ENCODE results near the gene FKBP11. TPM values are rescaled to one million over a fixed set of nuclear protein-coding genes. Genes with fewer than 3 reads are reported as not detected.

The FKBP11 gene
- 79.5 and 83.2 TPM in 2 replicates for total RNA-seq (2022)
- Bru-seq, nascent RNA, result percentile 87 among the genes with signal in this experiment
- percentile 95 among the genes with signal in this experiment for BruChase-seq, experiment 1, labeled RNA remaining after a 2-hour chase
- percentile 96 among the genes with signal in this experiment for BruChase-seq, experiment 2, labeled RNA remaining after a 6-hour chase
- long read RNA-seq, full-length matches to known transcripts, result 111 of 118 reads
- long read RNA-seq, partial matches to known transcripts, result 2 of 118 reads
- long read RNA-seq, other reads (novel, unspliced or antisense), result 5 of 118 reads

DNA sequence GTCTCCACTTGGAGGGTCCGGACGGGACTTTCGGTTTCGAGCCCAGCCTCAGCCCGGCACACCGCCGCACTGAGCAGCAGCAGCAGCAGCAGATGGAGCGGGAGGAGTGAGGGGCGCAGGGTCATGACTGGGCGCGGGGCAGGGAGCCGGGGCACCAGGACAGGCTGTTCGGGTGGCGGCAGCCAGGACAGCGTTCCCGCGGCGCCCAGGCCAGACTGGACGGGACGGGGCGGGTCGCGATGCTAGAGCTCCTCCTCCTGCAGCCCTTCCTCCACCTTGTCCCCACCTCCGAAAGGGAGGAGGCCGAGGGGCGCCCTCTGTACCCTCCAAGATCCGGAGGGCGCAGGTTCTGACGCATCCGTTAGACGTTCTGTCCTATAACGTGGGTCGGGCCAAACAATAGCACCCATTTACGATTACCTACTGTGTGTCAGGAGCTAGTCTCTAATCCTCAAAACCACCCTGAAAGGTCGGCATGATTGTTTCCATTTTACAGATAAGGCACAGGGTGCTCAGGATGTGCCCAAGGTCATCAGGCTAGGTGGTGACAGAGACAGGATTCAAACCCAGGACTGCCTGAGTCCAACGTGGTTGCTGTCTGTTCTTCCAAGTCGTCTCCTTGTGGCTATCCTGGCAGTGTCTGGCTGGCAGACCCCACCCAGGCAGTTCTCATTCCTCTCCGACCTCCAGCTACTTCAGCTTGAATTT, at the start of gene FKBP11:
TSS of gene FKBP11 (minus strand) at position 189 of the 708 bp plus-strand sequence. CDS start at position 125, 64 bp downstream.
- CTCF ChIA-PET, result interaction anchor here (0.6 to 3.7 kb wide), 13 partner anchors 11 to 110 kb away, joined by 3 to 34 read pairs (median 7); partner anchors contain the start of genes ARF3 and DDX23
- H3K36me3 Mint-ChIP-seq (ENCODE audit: insufficient read depth, unreplicated experiment), result peaks cover 56% of the 10 kb centered on the region
- H3K27me3 ChIP-seq (replicated peaks; ENCODE audit: control insufficient read depth, insufficient read depth, low read length), result no peaks in the 10 kb centered on the region
- intact Hi-C loops (cut with micrococcal nuclease; ENCODE audit: unreplicated experiment), result no loop called here
- H3K9me3 Mint-ChIP-seq (ENCODE audit: unreplicated experiment), result no peaks in the 10 kb centered on the region
- peak; percentile 73 to 75 for DNase-seq
- no peaks in the 10 kb centered on the region for H3K9me3 ChIP-seq
- POLR2A ChIA-PET, result interaction anchor here (0.6 to 1.8 kb wide), 8 partner anchors 15 to 1301 kb away, joined by 3 to 7 read pairs (median 4); partner anchors contain the start of genes ARF3, DDX23 and RND1
- peak within 1 kb of the TSS; percentile 83 for H3K4me3 Mint-ChIP-seq (ENCODE audit: unreplicated experiment)
- peaks cover 2% of the 10 kb centered on the region; the same call in 1 of the 2 replicates for H3K36me3 ChIP-seq (ENCODE audit: control insufficient read depth, insufficient read depth, low read length)
- peaks cover 5% of the 10 kb centered on the region; the same call in 1 of the 2 replicates for H3K4me1 ChIP-seq
- peak within 1 kb of the TSS; percentile 76 for H3K27ac Mint-ChIP-seq (ENCODE audit: unreplicated experiment)
- no peaks in the 10 kb centered on the region for H3K27me3 Mint-ChIP-seq (ENCODE audit: insufficient read depth, unreplicated experiment)
- no TSS peak for BruUV-seq (replicated peaks)
- peak within 1 kb of the TSS; percentile 73 for H3K4me3 ChIP-seq (ENCODE audit: low read depth, low read length)
- TF ChIP-seq, protein P1, sequence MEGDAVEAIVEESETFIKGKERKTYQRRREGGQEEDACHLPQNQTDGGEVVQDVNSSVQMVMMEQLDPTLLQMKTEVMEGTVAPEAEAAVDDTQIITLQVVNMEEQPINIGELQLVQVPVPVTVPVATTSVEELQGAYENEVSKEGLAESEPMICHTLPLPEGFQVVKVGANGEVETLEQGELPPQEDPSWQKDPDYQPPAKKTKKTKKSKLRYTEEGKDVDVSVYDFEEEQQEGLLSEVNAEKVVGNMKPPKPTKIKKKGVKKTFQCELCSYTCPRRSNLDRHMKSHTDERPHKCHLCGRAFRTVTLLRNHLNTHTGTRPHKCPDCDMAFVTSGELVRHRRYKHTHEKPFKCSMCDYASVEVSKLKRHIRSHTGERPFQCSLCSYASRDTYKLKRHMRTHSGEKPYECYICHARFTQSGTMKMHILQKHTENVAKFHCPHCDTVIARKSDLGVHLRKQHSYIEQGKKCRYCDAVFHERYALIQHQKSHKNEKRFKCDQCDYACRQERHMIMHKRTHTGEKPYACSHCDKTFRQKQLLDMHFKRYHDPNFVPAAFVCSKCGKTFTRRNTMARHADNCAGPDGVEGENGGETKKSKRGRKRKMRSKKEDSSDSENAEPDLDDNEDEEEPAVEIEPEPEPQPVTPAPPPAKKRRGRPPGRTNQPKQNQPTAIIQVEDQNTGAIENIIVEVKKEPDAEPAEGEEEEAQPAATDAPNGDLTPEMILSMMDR (IDR thresholded peaks at IDR 0.05; ENCODE audit: insufficient read depth in 1 of 2, low read depth in 1 of 2, low read length in 1 of 2, severe bottlenecking in 1 of 2, unreplicated experiment in 1 of 2), result no peak
- no peaks in the 10 kb centered on the region for H3K4me1 Mint-ChIP-seq (ENCODE audit: low read depth, unreplicated experiment)

DNA sequence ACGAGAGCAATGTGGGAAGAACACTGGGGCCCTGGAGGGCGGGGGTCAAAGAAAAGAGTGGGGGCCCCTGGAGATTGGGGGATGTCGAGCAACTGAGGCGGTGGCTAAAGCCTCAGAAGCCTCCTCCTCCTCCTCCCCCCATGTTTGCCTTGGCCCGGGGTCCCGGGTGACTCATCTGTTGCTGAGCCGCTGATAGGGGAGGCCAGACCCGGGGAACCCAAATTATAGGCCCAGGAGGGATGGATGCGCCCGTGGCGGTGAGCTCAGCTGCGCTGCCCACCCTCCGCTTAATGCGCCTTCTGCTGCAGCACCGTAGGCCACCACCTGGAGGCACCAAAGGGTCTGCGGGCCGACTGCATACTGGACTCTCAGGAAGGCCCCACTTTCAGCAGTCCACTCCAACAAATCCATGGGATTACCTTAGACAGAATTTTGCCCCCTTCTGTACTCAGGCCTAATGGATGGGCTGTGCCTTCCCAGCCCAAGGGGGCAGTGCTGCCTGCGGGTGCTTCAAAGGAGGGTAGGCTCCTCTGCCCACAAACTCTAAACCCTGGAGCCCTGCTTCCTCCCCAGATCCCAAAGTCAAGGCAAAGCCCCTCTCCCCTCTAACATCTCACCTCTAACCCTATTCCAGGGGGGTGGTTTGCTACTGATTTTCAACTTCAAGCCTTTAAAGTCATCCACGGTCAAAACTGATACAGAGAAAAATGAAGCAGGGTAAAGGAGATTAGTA, 48.8 kb upstream of the FKBP11 start:
- no peak overlapping the region for H3K4me3 Mint-ChIP-seq (ENCODE audit: unreplicated experiment)
- peaks cover 11% of the 10 kb centered on the region for H3K27me3 Mint-ChIP-seq (ENCODE audit: insufficient read depth, unreplicated experiment)
- H3K36me3 Mint-ChIP-seq (ENCODE audit: insufficient read depth, unreplicated experiment), result peaks cover 6% of the 10 kb centered on the region
- intact Hi-C loops (cut with micrococcal nuclease; ENCODE audit: unreplicated experiment), result no loop called here
- no peak overlapping the region for H3K27ac Mint-ChIP-seq (ENCODE audit: unreplicated experiment)
- Histone ChIP-seq H3K9me3 (no peaks in the 10 kb centered on the region), H3K4me3 (ENCODE audit: low read depth, low read length) (no peak overlapping the region), H3K4me1 (peaks cover 40% of the 10 kb centered on the region), H3K36me3 (ENCODE audit: control insufficient read depth, insufficient read depth, low read length) (no peaks in the 10 kb centered on the region), H3K27me3 (replicated peaks; ENCODE audit: control insufficient read depth, insufficient read depth, low read length) (peaks cover 4% of the 10 kb centered on the region)
- no peaks in the 10 kb centered on the region for H3K9me3 Mint-ChIP-seq (ENCODE audit: unreplicated experiment)
- ChIA-PET CTCF (no interaction called here), POLR2A (no interaction called here)
- peaks cover 21% of the 10 kb centered on the region for H3K4me1 Mint-ChIP-seq (ENCODE audit: low read depth, unreplicated experiment)
- no TSS peak for BruUV-seq (replicated peaks)
- DNase-seq, result peak in 1 of 2 experiments; percentile 42
- TF ChIP-seq, protein P1 (IDR thresholded peaks at IDR 0.05; ENCODE audit: insufficient read depth in 1 of 2, low read depth in 1 of 2, low read length in 1 of 2, severe bottlenecking in 1 of 2, unreplicated experiment in 1 of 2), result peak; percentile 35 to 51

GRCh38 chr12:48973531-48973930, 48.2 kb upstream of the FKBP11 start:
- peaks cover 41% of the 10 kb centered on the region for H3K4me1 ChIP-seq
- no peaks in the 10 kb centered on the region for H3K9me3 ChIP-seq
- Mint-ChIP-seq H3K27ac (ENCODE audit: unreplicated experiment) (no peak overlapping the region), H3K27me3 (ENCODE audit: insufficient read depth, unreplicated experiment) (peaks cover 9% of the 10 kb centered on the region), H3K4me3 (ENCODE audit: unreplicated experiment) (no peak overlapping the region), H3K36me3 (ENCODE audit: insufficient read depth, unreplicated experiment) (peaks cover 6% of the 10 kb centered on the region), H3K9me3 (ENCODE audit: unreplicated experiment) (no peaks in the 10 kb centered on the region), H3K4me1 (ENCODE audit: low read depth, unreplicated experiment) (peaks cover 27% of the 10 kb centered on the region)
- DNase-seq, result no peak
- BruUV-seq (replicated peaks), result no TSS peak
- TF ChIP-seq, protein P1 (IDR thresholded peaks at IDR 0.05; ENCODE audit: insufficient read depth in 1 of 2, low read depth in 1 of 2, low read length in 1 of 2, severe bottlenecking in 1 of 2, unreplicated experiment in 1 of 2), result no peak
- no peak overlapping the region for H3K4me3 ChIP-seq (ENCODE audit: low read depth, low read length)
- ChIA-PET CTCF (no interaction called here), POLR2A (no interaction called here)
- H3K36me3 ChIP-seq (ENCODE audit: control insufficient read depth, insufficient read depth, low read length), result no peaks in the 10 kb centered on the region
- intact Hi-C loops (cut with micrococcal nuclease; ENCODE audit: unreplicated experiment), result no loop called here
- peaks cover 1% of the 10 kb centered on the region for H3K27me3 ChIP-seq (replicated peaks; ENCODE audit: control insufficient read depth, insufficient read depth, low read length)
